Peyer's patch (tissue), 4 donors: ENCODE measurements around the gene POC1A.

Experiments
- CTCF ChIP-seq, 6 experiments: fragments of 450-650 bp in 4 of 6; fragments of 200-600 bp in 2 of 6; sonication (generic) in 1 of 6; IDR thresholded peaks; one replicate each; pipeline ENCODE4 v1.5.1; 2017 to 2019; ENCODE audit warnings: antibody characterized with exemption in 6 of 6, mild to moderate bottlenecking in 3 of 6, moderate library complexity in 1 of 6
- POLR2A ChIP-seq, 2 donors: fragments of 450-650 bp; IDR thresholded peaks; one replicate each; pipeline ENCODE4 v1.5.1; 2017; ENCODE audit warnings: antibody characterized with exemption in 2 of 2, mild to moderate bottlenecking in 2 of 2, moderate library complexity in 2 of 2

GRCh38 chr3:52155912-52156311 is 1.7 kb upstream of the POC1A start:
- TF ChIP-seq CTCF (IDR thresholded peaks at IDR 0.05) (no peak), POLR2A (IDR thresholded peaks at IDR 0.05) (no peak)
